NCI-H446 treated with DMSO at 0.1 percent for 48 hours (cell line): ENCODE measurements around the gene RTN4RL2.
"Not testable (repeated sequence)": the region's sequence is repeated elsewhere in the genome, so short reads cannot be mapped to it uniquely, and the experiment has no call there.

ENCODE experiments used
- DNase-seq: peaks from one replicate; lab custom pipeline; 2025; lab: John Stamatoyannopoulos, UW

Gene RTN4RL2

GRCh38 chr11:57432714-57433163 is 27.6 kb upstream of the RTN4RL2 start:
- DNase-seq = no peak

- DNase-seq = no peak
Observed at GRCh38 chr11:57434640-57435546, 25.4 kb upstream of the RTN4RL2 start.

DNA sequence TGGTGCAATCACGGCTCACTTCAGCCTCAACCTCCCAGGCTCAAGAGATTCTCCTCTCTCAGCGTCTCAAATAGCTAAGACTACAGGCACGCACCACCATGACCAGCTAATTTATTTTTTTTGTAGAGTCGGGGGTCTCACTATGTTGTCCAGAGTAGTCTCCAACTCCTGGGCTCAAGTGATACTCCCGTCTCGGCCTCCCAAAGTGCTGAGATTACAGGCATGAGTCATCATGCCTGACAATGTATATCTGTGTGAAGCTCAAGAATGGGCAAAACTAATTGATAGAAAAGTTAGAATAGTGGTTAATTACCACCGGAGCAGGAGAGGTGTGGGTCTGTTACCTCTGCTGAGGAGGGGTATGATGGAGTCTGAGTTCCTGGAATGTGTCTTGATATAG is 24.3 kb upstream of the RTN4RL2 start:
- no peak for DNase-seq

- DNase-seq = no peak
Observed at GRCh38 chr11:57438345-57439285, 21.7 kb upstream of the RTN4RL2 start.

DNA sequence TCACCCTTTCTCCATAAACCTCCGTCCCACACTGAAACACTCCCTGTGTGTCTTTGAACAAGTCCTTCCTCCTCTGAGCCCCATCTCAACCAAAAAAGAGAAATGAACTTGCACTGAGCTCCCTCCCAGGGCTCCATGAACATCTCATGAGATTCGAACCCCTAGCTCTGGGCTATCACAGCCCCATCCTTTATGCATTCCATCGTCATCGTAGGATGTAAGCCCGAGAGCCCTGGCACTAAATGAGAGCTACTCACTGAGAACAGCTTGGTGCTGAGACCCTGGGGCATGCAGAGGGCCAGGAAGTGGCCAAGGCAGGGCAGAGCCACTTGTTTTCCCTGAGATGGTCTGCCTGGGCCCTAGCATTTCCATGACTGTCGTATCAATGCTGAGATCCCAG is 20.5 kb upstream of the RTN4RL2 start:
- DNase-seq = no peak

GRCh38 chr11:57440744-57441414 is 19.4 kb upstream of the RTN4RL2 start:
- DNase-seq = no peak

DNA sequence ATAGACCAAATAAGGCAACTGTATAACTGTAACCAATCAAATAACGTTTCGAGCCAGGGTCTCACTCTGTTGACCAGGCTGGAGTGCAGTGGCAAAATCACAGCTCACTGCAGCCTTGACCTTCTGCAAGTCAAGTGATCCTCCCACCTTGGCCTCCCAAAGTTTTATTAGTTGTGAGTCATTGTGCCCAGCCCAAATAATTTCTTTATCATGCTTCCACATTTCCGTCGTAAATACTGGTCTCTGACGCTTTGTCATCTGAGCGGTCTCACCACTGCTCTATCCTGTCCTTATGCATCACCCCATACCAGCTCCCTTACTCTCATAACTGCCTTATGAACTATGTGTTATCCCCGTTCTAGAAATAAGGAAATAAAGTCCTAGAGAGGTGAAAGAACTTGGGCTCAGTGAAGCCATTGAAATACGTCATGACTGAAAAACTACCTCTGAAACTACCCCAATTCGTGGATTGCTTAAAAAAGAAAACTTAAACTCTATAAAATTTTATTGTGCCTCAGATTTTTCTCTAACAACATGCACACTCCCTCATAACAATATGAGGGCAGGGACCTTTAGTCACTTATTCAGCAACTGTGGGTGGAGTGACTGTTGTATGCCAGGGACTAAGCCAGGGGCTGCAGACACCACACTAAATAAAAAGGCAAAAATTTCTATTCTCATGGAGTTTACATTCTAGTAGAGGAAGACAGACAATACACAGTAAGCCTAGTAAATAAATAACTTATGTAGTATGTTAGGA is 15.8 kb upstream of the RTN4RL2 start:
- DNase-seq = no peak

DNA sequence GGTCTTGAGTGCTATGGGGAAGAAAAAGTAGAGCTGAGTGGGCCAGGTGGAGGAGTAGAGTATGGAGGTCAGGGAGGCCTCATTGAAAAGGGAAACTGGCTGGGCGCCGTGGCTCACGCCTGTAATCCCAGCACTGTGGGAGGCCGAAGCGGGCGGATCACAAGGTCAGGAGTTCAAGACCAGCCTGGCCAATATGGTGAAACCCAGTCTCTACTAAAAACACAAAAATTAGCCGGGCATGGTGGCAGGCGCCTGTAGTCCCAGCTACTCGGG is 15.3 kb upstream of the RTN4RL2 start:
- not testable (repeated sequence) for DNase-seq

DNA sequence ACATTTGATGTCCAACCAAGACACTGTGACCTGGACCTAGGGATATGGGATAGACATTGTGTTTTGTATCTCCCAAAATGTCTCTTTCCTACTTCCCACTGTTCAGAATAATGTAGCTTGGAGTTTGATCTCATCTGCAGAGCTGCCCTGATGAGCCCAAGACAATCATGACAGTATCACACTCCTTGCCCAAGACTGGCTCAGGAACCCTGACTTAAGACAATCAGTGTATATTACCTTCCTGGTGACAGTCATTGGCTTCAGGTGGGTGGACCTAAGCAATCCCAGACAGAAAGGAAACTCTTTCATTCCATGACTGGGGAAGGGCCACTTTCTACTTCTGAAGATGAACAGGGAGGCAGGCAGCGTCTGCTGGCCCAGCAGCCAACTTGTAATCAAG is 14.3 kb upstream of the RTN4RL2 start:
- no peak for DNase-seq

DNA sequence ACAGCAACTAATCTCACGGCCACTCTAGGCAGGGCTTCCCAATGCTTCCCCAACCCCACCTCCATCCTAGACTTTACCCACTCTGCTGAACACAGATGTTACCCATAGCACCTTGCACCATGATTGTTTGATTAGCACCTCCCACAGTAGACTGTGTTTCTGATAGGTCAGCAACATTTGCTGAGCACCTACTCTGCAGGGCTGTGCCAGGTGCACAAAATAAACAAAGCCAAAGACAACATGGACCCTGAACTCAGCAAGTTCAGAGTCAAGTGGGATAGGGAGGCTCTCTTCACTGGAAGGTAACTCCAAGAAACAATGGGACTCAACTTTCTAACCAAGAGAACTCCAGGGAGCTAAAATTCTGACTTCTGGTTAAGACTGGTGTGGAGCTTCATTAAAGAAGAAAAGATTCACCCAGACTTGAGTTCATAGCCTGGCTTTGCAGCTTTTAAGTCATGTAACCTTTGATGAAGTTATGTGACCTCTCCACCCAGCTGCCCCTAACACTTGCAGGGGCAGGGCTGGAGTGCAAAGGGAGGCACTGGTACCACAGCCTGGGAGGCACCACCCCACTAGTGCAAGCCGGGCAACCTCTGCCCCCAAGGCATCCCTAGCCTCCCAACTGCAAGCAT is 6.7 kb upstream of the RTN4RL2 start:
- no peak for DNase-seq

DNA sequence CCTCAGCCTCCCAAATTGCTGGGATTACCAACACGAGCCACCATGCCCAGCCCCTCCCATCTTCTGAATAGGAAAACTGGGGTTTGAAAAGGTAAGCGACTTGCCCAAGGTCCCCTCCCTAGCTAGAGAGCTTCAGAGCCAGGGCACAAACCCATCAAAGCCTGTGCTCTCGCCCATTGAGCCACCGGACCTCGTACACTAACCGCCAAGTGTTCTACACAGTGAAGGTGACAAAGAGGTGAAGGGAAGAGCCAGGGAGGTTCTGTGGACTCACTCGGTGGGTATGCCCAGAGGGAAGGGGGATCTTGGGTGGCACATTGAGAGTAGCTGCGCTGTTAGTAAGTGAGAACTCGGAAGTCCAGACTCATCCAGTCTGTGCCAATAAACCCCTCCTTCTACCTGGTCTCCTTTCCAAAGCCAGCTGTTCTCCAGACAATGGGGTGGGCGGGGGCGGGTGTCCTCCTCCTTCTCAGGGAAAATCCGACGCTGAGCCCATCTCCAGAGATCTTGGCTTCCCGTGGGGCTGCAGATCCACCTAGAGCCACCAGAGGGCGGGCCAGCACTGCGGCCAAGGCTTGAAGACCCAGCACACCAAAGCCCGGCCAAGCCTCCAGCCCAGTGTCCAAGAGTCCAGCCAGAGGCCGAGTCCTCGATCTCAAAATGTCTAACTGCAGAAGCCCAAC is 3.2 kb upstream of the RTN4RL2 start:
- DNase-seq = no peak

DNA sequence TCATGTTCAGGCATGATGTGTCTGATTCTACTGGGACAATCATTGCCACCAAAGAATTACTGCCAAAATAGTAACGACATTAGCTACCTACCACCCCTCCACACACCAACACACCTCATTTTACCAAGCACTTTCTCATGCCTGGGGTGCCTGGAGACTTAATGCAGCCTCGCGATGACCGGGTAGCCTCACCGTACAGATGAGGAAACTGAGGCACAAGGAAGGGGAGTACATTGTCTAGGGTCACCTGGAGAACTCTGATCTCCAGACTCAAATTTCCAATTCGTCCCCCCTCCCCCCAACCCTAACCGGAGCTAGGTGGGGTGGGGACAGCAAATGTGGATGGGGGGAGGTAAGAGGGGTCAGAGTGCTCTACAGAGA is 2.7 kb upstream of the RTN4RL2 start:
- DNase-seq = no peak

GRCh38 chr11:57458060-57458409 is 2.3 kb upstream of the RTN4RL2 start:
- DNase-seq = no peak

DNA sequence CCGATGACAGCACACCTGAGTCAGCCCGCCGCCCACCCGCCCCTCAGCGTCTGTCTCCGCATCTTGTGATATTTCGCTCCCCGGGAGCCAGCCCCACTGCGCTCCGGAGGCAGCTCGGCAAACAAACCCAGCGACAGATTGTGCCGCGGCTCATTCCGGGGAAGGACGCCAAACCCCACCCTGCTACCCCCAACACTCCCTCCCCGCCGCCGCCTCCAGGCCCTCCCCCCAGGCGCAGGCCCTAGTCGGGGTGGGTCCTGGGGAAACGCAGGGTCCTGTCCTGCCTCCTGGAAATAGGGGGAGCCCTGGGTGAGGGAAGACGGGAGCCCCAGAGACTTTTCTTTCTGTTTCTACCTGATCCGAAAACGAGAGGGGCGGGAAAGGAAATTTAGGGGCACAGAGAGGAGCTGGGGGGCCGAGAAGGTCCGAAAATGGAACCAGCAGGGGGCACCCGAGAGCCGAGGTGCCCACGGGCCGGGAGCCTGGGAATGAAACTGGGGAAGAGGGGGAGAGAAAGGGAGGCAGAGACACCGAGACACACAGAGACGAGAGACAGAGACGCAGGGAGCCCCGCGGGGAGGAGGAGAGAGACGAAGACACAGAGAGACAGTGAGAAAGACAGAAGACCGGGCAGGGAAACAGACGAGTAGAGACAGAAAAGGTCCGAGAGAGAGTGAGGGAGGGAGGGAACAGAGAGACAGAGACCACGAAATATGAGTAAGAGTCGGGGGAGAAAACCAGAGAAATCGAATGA is 1.7 kb upstream of the RTN4RL2 start:
- DNase-seq = peak; percentile 72

DNA sequence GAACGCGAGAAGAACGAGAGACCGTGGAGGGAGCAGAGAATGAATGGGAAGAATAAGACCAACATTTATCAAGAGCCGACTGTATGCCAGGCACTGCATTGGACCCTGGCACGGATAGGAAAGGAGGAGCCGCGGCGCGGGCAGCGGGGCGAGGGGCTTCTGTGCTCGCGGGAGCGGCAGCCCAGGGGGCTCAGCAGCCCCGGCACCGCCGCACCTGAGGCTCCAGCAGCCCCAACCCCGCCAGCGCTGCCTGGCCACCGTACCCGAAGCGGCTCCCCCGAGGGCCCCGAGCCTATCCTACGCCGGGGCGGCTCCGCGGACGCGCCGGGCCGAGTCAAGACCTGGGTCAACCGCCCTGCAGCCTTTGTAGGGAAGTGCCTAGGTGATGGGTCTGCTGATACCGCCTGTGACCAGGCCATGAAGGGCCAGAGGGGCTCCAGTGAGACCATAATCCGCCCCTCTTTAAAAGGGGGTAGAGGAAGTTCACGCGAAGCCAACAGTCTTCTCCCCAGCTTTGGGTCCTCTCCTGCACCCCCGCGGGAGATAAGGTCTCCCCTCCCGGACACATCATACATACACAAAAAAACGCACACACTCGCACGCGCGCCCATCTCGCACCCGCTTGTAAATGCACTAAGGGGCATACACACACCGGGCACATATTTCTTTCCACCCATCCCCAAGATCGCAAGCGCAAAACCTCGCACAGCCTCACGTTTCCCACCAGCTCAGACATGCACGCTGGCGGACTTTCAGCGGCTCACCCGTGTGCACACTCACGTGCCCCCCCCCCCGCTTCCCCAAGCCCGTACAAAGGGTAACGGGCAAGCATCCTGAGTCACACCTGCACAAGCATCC is 935 bp upstream of the RTN4RL2 start:
- no peak for DNase-seq

- no peak for DNase-seq
Observed at GRCh38 chr11:57460758-57461749, 726 bp downstream of the RTN4RL2 start.

DNA sequence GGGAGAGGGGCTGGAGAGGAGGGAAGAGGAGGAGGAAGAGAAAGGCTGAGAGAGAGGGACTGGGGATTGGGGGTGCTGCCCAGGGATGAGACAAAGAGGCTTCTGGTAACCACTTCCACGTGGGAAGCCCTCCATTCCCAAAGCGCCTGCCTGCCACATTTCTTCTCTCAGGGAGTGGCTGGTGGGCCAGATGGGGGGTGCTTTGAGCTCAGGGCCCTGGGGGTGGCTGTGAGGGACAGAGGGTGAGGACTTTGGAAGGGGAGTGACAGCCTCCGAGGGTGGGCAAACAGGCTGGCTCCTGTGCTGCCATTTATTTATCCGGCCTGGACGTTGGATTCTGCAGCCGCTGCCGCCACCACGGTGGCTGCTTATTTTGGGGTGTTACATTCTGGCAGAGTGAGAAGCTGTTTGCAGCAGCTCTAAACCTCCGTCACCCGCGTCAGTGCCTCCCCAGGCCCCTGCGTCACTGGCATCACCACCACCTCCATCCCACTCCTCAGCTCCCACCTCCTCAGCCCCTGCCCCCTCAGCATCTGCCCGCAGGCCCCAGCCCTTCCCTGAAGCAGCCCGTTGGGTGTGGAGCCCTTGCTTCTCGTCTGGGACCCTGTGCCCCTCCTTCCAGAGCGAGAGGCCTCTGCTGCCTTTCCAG is 1.6 kb downstream of the RTN4RL2 start:
- DNase-seq = no peak
